Measurements from ENCODE around the gene DOCK4.
"Not testable (repeated sequence)": the region's sequence is repeated elsewhere in the genome, so short reads cannot be mapped to it uniquely, and the experiment has no call there.

The DOCK4 gene

DNA sequence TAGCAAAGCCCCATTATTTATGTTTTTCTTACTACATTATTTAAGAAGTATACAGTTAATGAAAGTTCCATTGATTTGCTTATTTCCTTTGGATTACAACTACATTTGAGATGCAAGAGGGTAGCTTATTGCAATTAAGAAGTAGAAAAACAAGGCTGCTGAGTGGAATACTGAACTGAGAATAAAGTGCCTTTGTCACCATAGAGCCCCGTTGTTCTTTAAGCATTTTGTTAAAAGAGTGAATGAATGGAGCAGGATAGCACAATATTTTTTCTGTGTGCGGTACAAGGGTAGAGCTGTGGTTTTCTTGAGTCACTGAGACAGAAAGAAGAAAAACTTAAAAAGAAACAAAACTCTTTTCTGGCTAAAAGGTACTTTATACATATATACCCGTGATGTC lies 45.9 kb upstream of the DOCK4 start:
- no peak for DNase-seq (ENCODE audit: extremely low spot score)
- ChIA-PET CTCF (no interaction called here), POLR2A (no interaction called here)
- TF ChIP-seq, protein P1, sequence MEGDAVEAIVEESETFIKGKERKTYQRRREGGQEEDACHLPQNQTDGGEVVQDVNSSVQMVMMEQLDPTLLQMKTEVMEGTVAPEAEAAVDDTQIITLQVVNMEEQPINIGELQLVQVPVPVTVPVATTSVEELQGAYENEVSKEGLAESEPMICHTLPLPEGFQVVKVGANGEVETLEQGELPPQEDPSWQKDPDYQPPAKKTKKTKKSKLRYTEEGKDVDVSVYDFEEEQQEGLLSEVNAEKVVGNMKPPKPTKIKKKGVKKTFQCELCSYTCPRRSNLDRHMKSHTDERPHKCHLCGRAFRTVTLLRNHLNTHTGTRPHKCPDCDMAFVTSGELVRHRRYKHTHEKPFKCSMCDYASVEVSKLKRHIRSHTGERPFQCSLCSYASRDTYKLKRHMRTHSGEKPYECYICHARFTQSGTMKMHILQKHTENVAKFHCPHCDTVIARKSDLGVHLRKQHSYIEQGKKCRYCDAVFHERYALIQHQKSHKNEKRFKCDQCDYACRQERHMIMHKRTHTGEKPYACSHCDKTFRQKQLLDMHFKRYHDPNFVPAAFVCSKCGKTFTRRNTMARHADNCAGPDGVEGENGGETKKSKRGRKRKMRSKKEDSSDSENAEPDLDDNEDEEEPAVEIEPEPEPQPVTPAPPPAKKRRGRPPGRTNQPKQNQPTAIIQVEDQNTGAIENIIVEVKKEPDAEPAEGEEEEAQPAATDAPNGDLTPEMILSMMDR (IDR thresholded peaks at IDR 0.05; ENCODE audit: control extremely low read depth, extremely low read depth, low read depth, missing control alignments): no peak

DNA sequence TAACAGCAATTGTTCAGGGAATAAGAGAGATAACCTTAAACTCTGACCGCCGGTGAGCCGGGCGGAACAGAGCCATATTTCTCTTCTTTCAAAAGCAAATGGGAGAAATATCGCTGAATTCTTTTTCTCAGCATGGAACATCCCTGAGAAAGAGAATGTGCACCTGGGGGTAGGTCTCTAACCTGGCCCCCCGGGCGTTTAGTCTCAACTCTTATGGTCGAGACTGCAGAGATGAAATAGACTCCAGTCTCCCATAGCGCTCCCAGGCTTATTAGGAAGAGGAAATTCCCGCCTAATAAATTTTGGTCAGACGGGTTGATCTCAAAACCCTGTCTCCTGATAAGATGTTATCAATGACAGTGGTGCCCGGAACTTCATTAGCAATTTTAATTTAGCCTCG lies 43.8 kb upstream of the DOCK4 start:
- DNase-seq (ENCODE audit: extremely low spot score); CTCF ChIA-PET; POLR2A ChIA-PET: not testable (repeated sequence)

DNA sequence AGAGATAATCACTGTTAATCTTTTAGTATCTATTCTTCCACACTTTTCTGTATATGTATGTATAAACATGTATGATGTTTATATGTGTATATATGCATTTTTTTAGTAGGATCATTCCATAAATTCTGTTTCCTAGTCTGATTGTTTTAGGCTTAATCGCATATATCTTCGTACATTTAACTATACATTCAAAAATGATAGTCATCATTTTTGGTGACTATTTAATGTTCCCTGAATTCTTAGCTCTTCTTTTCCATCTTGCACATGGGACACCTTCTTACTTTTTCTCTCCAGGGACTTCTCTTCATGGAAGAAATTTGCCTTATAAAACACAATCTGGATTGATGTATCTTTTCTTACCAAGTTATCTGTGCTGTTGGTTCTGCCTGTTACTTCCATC lies 42.4 kb upstream of the DOCK4 start:
- DNase-seq (ENCODE audit: extremely low spot score): no peak
- ChIA-PET POLR2A (no interaction called here), CTCF (no interaction called here)
- TF ChIP-seq, protein P1 (IDR thresholded peaks at IDR 0.05; ENCODE audit: control extremely low read depth, extremely low read depth, low read depth, missing control alignments): no peak

DNA sequence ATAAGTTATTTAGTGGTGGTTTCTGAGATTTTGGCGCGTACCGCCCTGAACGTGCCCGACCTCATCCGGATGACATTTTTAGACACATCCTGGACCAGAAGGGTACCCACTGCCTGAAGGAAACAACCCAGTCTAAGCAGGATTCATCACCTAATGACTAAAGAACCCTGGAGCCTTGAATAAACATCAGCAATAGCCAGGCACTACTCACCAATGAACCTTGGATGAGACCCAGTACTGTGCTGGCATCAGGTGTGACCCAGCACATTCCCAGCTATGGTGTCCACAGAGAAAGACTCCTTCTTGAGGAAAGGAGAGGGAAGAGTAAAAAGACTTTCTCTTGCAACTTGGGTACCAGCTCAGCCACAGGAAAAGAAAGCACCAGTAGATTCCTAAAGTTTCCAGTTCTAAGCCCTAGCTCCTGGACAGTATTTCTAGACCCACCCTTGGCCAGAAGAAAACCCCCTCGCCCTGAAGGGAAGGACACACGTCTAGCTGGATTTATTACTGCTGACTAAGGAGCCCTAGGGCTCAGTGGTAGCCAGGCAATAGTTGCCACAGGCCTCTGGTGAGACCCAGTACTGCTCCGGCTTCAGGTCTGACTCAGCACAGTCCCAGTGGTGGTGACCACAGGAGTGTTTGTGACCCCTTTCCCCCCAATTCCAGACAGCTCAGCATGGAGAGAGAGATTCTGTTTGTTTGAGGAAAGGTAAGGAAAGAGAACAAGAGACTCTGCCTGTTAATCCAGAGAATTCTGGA lies 32.8 kb upstream of the DOCK4 start:
- TF ChIP-seq, protein P1 (IDR thresholded peaks at IDR 0.05; ENCODE audit: control extremely low read depth, extremely low read depth, low read depth, missing control alignments): no peak
- CTCF ChIA-PET: interaction anchor here (1.2 to 1.4 kb wide), 2 partner anchors 10 to 15 kb away, joined by 3 to 4 read pairs; no protein-coding TSS in a partner anchor
- POLR2A ChIA-PET: no interaction called here
- no peak for DNase-seq (ENCODE audit: extremely low spot score)

DNA sequence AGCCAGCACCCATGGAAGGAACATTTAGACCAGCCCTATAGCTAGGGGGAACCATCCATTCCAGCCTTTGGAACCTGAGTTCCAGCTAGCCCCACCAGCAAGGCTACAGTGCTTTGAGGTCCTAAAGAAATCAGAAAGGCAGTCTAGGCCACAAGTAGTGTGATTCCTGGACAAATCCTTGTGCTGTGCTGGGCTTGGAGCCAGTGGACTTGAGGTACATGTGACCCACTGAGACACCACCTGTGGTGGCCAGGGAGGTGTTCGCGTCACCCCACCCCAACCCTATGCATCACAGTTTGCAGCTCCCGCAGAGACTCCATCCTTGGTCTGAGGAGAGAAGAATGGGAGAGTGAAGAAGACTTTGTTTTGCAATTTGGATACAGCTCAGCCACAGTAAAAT lies 32.1 kb upstream of the DOCK4 start:
- ChIA-PET POLR2A (no interaction called here), CTCF (interaction anchor here (1.2 to 1.4 kb wide), 2 partner anchors 9 to 14 kb away, joined by 3 to 4 read pairs; no protein-coding TSS in a partner anchor)
- DNase-seq (ENCODE audit: extremely low spot score): no peak
- TF ChIP-seq, protein P1 (IDR thresholded peaks at IDR 0.05; ENCODE audit: control extremely low read depth, extremely low read depth, low read depth, missing control alignments): no peak

DNA sequence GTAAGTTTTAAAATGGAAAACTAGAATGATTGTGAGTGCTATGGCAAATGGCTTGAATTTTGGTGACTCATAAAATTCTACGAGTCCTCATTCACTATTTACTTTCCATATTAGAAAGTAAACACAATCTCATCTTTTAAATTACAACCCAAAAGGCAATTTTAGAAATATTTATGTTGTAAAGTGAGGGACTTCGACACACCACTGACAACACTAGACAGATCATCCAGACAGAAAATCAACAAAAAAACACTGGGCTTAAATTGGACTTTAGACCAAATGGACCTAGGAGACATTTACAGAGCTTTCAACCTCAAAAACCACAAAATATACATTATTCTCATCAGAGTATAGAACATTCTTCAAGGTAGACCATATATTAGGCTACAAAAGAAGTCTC lies 30.4 kb upstream of the DOCK4 start:
- no peak for DNase-seq (ENCODE audit: extremely low spot score)
- ChIA-PET CTCF (no interaction called here), POLR2A (no interaction called here)
- TF ChIP-seq, protein P1 (IDR thresholded peaks at IDR 0.05; ENCODE audit: control extremely low read depth, extremely low read depth, low read depth, missing control alignments): no peak

DNA sequence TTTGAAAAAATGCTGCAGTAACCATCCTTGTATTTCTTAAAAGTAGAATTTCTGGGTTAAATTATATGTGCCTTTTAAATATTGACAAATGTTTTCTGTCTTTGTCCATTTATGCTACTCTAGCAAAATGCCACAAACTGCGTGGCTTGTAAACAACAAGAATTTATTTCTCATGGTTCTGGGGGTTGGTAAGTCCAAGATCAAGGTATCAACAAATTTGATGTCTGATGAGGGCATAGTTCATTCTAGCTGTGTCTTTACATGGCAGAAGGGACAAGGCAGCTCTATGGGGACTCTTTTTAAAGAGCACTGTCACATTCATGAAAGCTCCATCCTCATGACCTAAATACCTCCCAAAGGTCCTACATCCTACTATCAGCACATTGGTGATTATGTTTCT lies 27.9 kb upstream of the DOCK4 start:
- POLR2A ChIA-PET: no interaction called here

More for the DNA sequence above, 27.9 kb upstream of the DOCK4 start:
- CTCF ChIA-PET: no interaction called here
- TF ChIP-seq, protein P1 (IDR thresholded peaks at IDR 0.05; ENCODE audit: control extremely low read depth, extremely low read depth, low read depth, missing control alignments): no peak
- no peak for DNase-seq (ENCODE audit: extremely low spot score)

All from GM10248 (cell line).